ENCODE measurements around the gene SDC4. TPM values are rescaled to one million over a fixed set of nuclear protein-coding genes. Genes with fewer than 3 reads are reported as not detected.

SDC4 gene
- polyA plus RNA-seq, 1 donor (not counting 4 experiments of a cell fraction or from before 2014, with no cell fraction given), result 114 TPM

- DNase-seq (ENCODE audit: low read depth, low spot score) (no peak), FAIRE-seq (no peak)
- H3K36me3 ChIP-seq (ENCODE audit: control insufficient read depth in 2 of 2, extremely low read depth in 1 of 2, insufficient read depth in 2 of 2, low read length in 2 of 2), result no peaks in the 10 kb centered on the region
- H3K4me2 ChIP-seq (ENCODE audit: control insufficient read depth, extremely low read depth, insufficient read depth, low read depth, low read length), result no peak overlapping the region
- H3K9me1 ChIP-seq (ENCODE audit: control insufficient read depth, extremely low read depth, insufficient read depth, low read length), result no peaks in the 10 kb centered on the region
- H3K4me3 ChIP-seq (ENCODE audit: control insufficient read depth in 2 of 3, extremely low read depth in 1 of 3, insufficient read depth in 2 of 3, low read depth in 1 of 3, low read length in 3 of 3), result no peak overlapping the region
- H4K20me1 ChIP-seq (ENCODE audit: control insufficient read depth, extremely low read depth, insufficient read depth, low read length), result no peaks in the 10 kb centered on the region
- no peak overlapping the region for H3K27ac ChIP-seq (ENCODE audit: control insufficient read depth, insufficient read depth, low read length)
- peaks cover 15% of the 10 kb centered on the region for H3K27me3 ChIP-seq (ENCODE audit: control insufficient read depth, extremely low read depth, insufficient read depth, low read length)
- no peaks in the 10 kb centered on the region for H3K79me2 ChIP-seq (ENCODE audit: control insufficient read depth, insufficient read depth, low read length)
- TF ChIP-seq EZH2 (IDR thresholded peaks at IDR 0.05; ENCODE audit: low read length) (no peak), CTCF (optimal IDR thresholded peaks at IDR 0.05 in 1 of 3, IDR thresholded peaks at IDR 0.05 in 1 of 3, conservative IDR thresholded peaks at IDR 0.05 in 1 of 3; ENCODE audit: extremely low read depth in 1 of 3, insufficient read depth in 2 of 3, low read length in 3 of 3) (no peak)
- H3K9me3 ChIP-seq (ENCODE audit: control insufficient read depth, low read depth, low read length), result no peaks in the 10 kb centered on the region
- no peak overlapping the region for H2AFZ ChIP-seq (ENCODE audit: control insufficient read depth, low read length)
- H3K9ac ChIP-seq (ENCODE audit: control insufficient read depth, extremely low read depth, insufficient read depth, low read length), result no peak overlapping the region
- dilution Hi-C loops (cut with MboI; ENCODE audit: extremely low pct_ligation_motif_present, low sequenced_read_pairs), result no loop called here
- peaks cover 3% of the 10 kb centered on the region for H3K4me1 ChIP-seq (ENCODE audit: control insufficient read depth, extremely low read depth, insufficient read depth, low read length)
Measured at GRCh38 chr20:45289942-45290676, 58.1 kb downstream of the SDC4 start.

DNA sequence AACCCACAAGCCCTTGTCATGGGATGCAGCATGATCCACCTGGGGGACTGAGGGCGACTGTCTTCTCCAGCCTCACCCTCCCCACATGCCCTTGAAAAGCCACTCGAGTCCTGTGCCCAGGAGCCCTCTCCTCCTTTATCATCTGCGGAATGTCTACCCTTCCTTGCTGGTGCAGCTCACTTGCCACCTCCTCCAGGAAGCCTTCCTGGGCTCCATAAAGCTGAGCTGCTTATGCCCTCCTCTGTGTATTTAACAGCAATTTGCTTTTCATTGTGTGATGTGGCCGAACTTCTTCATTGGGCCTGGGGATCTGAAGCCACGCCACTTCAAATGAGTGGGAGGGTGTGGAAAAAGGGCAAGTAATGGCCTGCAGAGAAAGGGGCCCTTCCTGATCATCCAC lies 59.4 kb downstream of the SDC4 start:
- FAIRE-seq (no peak), DNase-seq (ENCODE audit: low read depth, low spot score) (no peak)
- Histone ChIP-seq H3K4me2 (ENCODE audit: control insufficient read depth, extremely low read depth, insufficient read depth, low read depth, low read length) (no peak overlapping the region), H3K27ac (ENCODE audit: control insufficient read depth, insufficient read depth, low read length) (no peak overlapping the region), H3K9me1 (ENCODE audit: control insufficient read depth, extremely low read depth, insufficient read depth, low read length) (no peaks in the 10 kb centered on the region), H3K9me3 (ENCODE audit: control insufficient read depth, low read depth, low read length) (no peaks in the 10 kb centered on the region), H3K79me2 (ENCODE audit: control insufficient read depth, insufficient read depth, low read length) (no peaks in the 10 kb centered on the region), H3K9ac (ENCODE audit: control insufficient read depth, extremely low read depth, insufficient read depth, low read length) (no peak overlapping the region), H3K27me3 (ENCODE audit: control insufficient read depth, extremely low read depth, insufficient read depth, low read length) (peaks cover 15% of the 10 kb centered on the region), H2AFZ (ENCODE audit: control insufficient read depth, low read length) (no peak overlapping the region), H3K36me3 (ENCODE audit: control insufficient read depth in 2 of 2, extremely low read depth in 1 of 2, insufficient read depth in 2 of 2, low read length in 2 of 2) (no peaks in the 10 kb centered on the region), H3K4me1 (ENCODE audit: control insufficient read depth, extremely low read depth, insufficient read depth, low read length) (peaks cover 3% of the 10 kb centered on the region), H3K4me3 (ENCODE audit: control insufficient read depth in 2 of 3, extremely low read depth in 1 of 3, insufficient read depth in 2 of 3, low read depth in 1 of 3, low read length in 3 of 3) (no peak overlapping the region), H4K20me1 (ENCODE audit: control insufficient read depth, extremely low read depth, insufficient read depth, low read length) (no peaks in the 10 kb centered on the region)
- no peak for TF ChIP-seq EZH2 (IDR thresholded peaks at IDR 0.05; ENCODE audit: low read length)
- TF ChIP-seq CTCF (optimal IDR thresholded peaks at IDR 0.05 in 1 of 3, IDR thresholded peaks at IDR 0.05 in 1 of 3, conservative IDR thresholded peaks at IDR 0.05 in 1 of 3; ENCODE audit: extremely low read depth in 1 of 3, insufficient read depth in 2 of 3, low read length in 3 of 3), result no peak
- dilution Hi-C loops (cut with MboI; ENCODE audit: extremely low pct_ligation_motif_present, low sequenced_read_pairs), result no loop called here
